HG03354 (cell line): ENCODE data around the gene MCM9.

ENCODE experiments used
- ATAC-seq: cut with Tn5 transposase; IDR thresholded peaks from one replicate; pipeline ENCODE4 v1.9.1; 2021; ENCODE audit warnings: mild to moderate bottlenecking; ENCODE audit not compliant: unreplicated experiment, poor library complexity, severe bottlenecking

Gene MCM9

DNA sequence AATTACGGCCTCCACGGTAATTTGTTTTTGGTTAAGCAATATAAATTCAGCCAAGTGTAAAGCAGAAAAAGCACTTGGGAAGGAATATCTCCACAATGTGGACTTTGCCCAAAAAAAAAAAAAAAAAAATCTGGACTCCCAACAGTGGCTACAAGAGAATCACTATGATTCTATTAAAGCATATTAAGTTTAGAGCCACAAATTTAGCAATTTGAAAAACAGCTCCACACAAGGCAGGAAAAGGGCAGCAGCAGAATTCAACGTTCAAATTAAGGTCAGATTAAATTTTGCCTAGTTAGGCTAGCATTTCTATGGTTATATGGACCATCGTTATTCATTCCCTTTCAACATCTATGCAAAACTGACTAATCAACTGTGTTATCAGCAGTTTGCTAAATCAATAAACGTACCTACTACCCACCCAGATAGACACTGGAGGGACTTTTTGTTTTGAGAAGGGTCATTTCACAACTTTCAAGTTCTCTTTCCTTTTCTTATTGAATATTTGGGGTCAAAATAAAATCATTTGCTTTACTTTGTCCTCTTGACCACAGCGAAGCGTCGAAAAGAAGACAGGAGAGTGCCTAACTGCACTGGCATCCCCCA lies 1.0 kb downstream of the MCM9 start:
- peak; percentile 3 for ATAC-seq

DNA sequence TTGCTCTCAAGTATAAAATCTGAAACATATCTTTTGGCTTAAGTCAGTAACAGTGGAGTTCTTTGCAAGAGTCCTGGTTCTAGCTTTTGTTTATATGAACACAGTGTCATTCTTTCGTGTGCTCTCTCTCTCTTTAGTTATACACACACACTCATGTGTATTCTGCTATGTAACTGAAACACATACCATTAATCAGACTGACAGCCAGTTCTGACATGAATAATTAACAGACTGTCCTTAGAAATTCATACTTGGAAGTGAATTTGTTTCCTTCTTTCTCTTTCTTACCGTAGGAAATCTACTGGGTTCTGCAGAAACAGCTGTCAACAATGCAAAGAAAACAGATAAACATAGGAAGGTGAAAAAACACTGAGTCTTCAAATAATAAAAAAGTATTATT lies 2.5 kb downstream of the MCM9 start:
- no peak for ATAC-seq

DNA sequence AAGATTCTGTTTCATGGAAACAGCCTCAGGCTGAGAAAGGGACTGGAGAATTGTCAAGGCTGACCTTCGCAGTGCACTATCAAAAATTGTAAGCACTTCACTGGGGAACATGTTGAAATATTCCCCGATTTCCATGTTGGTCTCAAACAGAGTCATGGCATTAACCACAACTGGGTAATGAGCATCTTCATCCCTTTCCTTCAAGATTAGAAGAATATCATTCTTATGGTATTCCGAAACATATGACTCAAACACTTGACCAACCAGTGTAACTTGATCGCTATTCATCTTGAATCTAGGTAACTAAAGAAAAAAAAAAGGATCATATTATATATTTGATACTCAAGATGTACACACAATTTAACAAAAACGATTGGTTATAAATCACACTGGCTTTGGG lies 3.5 kb downstream of the MCM9 start:
- no peak for ATAC-seq

DNA sequence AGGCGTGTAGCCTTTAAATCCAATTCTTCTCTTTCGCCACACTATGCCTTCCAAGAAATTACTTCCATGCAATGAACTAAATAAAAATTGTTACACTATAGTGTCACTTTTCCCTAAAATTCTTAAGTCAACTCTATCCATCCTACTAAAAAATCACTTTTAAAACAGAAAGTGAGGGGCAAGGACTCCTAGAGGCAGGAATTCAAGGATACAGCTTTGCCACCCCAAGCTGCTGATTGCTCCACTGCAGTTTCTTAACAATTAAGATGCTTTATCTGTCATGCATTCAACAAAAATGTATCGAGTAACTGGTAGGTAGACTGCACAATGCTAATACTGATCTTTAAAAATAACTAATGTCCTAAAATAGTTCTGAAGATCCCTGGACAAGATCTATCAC lies 4.3 kb downstream of the MCM9 start:
- ATAC-seq, result no peak

DNA sequence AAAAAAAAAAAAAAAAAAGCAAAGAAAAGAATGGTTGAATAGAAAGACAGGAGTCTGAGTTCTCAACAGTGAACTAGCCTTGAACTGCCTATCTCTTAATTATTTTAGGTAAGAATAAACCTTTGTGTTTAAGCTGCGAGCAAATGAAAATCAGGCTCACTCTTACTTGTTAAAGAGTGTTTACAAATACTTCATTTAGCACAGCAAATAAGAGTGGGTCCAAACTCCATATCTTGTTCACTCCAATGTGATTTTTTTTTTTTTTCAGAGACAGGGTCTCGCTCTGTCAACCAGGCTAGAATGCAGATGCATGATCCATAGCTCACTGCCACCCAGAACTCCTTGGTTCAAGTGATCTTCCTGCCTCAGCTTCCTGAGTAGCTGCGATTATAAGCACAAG lies 11.9 kb downstream of the MCM9 start:
- no peak for ATAC-seq

DNA sequence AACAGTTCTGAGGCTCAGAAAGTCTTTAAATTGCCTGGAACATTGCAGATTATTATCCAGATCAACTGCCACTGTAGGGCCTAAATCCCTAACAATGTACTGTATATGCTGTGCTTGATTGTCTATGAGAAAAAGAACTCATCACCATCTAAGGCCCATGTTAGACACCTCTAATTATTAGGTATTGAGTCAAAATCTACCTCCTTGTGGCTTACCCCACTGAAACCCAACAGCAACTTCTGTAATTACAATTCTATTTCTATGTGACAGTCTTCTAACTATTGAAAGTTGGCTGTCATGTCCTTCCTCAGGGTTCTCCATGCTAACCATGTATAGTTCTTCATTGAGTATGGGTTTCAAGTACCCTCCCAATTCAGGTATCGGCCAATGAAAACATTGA lies 13.9 kb downstream of the MCM9 start:
- ATAC-seq, result no peak

DNA sequence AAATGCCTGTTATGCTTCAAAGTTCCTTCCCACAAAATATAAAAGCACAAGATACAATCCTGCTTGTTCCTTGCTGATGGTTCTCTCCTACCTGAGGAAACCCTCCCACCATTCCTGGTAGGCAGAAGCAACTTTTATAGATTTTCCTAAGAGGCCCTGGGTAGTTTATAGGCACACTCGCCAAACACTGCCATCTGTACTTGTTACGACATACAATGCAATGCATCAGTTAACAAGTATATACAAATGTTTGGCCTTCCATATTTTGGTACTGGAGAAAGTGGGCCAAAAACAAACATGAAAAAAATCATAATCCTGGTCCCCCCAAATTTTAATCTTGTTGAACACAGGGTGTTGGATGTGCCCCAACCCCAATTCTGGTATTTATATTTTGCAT lies 16.6 kb downstream of the MCM9 start:
- ATAC-seq, result no peak

DNA sequence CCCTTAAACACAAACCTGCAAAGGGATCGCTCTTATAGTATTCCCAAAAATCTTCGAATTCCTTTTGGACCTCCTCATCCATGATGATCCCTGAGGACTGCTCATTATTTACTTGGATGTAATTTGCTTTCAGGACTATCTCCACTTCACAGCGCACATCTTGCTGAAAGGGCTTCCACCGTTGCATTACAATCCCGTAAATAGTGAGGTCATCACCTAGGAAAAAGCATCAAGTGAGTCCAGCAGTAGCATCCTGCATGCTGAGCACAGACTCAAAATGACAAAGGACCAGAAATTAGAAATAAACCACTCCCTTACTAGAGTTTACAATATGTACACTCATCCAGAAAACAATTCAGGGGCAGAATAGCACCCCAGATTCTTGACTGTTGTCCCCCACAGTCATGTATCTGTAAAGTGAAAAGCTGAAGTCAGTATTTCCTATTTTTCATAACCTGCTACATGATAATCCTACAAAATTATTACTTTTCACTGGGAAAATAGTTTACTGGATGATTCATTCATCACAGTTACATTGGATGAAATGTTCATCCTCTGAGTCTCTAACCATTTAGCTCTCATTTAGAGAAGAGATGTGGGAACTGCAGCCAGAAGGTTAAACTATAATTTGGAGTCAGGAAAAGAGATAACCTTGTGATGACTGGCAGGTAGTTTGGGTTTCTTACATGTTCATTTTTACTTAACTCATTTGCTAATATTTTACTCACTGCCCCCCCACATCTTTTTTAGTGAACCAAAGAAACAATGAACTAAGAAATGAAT lies 17.2 kb downstream of the MCM9 start:
- no peak for ATAC-seq

DNA sequence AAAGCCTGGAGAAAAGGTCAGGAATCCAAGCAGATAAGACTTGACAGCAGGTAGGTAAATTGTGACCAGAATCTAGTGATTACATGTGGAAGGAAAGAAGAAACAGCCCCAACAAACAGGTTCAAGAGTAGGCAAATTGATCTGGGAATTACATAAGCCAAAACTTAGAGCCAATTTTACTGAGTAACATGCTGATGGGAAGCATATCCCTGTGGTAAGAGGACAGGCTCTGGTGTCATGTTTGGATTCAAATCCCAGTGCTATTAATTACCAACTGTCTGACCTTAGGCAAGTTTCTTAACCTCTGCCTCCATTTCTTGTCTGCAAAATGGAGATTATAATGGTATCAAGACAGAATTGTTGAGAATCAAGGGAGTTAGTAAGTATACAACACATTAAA lies 20.4 kb downstream of the MCM9 start:
- no peak for ATAC-seq

DNA sequence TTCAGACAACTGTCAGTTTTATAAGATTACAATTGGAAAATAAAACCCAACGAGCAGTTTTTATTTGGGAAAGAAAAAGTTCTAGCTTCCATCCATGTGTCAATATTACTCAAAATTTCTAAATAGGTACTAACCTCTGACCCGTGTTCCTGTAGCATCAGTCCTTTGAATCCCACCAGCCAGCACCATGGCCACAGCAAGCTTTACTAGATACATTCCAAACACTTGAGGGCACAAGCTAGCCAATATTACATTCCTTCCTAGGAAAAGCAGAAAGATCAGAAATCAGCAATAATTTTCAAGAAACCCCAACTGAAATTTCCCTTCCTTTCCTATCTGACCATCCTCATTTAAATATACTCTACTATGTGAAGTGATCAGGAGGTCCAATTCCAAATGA lies 21.8 kb downstream of the MCM9 start:
- no peak for ATAC-seq

DNA sequence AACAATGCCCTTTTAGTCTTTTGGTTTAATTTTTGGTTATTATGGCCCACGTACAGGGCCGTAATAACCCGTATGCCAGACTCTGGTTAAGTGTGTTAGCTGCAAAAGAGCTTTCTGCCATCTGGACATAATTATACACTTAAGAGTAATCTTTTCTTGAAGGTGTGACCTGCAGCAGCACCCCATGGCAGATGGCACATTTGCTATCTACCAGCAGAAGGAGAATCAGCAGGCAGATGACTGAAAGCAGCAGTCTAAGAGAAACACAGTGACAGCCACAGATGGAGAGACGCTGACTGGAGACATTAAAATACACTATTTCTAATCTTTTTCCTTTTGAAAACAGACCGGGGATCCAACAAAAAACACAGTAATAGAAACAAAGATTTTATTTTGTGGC lies 22.3 kb downstream of the MCM9 start:
- ATAC-seq, result no peak

DNA sequence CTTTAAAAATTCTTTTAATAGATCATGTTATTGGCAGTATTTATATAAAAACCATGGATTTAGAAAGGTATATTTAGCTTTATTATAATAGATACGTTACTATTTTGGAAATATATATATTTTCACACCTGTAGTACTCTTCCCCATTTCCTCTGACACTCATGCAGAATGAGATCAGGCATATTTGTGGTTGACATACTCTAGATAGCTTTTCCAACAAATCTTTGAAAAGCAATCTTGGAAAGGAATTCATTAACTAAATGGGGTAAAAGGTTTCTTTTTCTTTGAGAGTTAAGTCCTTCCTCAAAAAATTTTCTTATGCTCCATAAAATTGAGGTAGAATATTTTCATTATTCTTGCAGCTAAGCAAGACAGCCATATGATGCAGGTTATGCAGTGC lies 26.5 kb downstream of the MCM9 start:
- ATAC-seq, result no peak

DNA sequence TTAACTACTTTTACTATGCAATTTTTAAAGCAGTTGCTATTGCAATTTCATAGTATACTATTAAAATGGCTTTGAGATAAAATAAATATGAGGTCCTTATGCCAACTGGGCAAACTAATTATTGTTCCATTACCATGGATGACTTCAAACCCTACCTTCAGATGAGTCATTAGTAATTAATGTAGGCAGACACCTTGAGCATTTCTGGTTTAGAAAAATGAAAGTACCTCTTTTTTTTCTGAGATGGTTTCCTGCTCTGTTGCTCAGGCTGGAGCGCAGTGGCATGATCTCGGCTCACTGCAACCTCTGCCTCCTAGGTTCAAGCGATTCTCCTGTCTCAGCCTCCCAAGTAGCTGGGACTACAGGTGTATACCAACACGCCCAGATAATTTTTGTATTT lies 29.1 kb downstream of the MCM9 start:
- no peak for ATAC-seq

DNA sequence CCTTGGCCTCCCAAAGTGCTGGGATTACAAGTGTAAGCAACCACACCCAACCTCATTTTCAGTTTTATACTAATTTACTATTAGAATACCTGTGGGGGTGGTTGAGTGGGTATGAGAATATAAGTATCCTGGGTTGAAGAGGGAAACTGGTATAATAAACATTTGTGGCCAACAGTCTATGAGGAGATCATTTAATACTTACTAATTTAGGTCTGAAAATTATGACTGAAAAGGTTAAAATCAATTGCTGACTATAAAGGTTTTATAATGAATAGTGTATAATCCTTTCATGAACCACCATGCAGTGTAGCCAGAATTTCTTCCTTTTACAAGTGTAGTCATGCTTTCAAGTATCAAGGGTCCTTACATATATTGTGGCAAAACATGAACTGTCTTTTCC lies 29.9 kb downstream of the MCM9 start:
- no peak for ATAC-seq

DNA sequence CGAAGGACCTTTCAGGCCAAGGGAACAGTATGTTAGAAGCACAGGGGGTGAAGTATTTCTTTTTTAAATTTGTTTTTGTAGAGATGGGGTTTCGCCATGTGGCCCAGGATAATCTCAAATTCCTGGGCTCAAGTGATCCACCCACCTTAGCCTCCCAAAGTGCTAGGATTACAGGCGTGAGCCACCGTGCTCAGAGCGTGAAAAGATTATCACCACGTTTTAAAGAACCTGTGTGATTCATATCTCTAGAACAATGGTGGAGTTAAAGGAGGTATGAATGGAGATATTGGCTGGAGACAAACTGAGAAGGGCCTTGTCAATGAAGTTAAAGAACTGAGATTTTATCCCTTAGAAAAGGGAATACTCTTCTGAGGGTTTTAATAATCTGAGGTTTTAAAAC lies 31.3 kb downstream of the MCM9 start:
- ATAC-seq, result no peak

DNA sequence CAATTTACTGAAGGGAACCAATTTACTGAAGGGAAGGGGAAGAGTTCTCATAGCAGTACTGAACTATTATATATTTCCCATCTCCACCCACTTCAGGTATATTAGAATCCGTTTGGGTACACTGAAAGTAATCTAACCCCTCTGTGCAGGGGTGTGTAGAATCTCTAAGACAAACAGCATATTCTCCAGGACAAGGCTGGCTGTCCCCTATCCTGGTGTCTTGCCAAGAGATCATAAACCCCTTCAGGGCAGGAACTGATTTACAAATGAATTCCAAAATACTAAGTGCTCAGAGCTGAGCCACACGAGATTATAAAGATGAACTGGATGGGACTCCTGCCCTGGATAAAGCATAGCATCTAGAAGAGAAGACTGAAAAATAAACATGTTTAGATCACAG lies 31.8 kb downstream of the MCM9 start:
- no peak for ATAC-seq

DNA sequence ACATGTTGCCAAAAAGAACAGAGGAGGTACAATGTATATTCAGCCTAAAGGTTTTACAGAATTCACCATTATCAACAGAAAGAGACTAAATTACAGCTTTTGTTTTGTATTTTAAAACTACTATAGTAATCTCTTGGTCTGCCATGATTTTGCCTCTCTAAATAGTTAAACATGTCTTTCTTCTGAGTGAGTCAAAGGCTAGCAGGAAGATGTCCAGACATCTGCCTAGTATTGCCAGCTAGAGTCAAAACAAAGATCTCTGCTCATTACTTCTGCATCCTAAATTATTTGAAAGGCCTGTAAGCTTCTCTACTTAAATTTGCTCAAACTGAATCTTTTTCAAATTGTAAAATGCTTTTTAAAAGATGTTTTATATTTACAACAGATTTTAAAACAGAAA lies 32.2 kb downstream of the MCM9 start:
- ATAC-seq, result no peak

DNA sequence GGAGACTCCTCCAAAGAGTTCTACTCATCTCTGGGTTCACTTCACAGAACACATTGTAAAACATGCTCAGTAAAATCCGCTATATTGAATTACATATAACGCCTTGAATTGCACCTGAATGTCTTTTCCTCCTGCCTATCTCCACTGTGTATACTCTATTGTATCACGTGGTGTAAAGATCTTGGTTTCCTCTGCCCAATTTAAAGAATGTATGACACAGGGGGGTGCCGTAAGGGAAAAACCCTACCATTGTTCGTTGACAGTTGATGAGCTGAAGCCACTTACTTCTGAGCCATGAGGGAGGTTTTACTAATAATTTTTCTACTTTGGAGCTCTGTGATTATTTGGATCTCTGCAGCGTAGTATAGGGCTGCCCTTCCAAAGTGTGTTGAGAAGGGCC lies 35.0 kb downstream of the MCM9 start:
- no peak for ATAC-seq

DNA sequence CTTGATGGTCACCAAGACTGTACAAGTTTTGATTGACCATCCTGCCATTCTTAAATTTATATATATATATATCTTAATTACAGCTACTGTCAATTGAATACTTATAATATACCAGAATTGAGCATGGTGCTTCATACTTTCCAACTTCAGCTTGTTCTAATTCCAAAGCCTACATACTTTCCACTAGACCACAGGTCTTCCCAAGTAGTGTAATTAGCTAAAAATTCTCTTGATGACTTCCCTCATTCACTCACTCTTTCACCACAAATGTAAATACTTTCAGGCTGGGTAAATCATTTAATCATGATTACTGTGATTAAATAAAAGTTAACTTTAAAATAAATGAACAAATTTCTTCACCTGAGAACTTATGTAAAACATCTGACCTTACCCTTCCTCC lies 37.6 kb downstream of the MCM9 start:
- no peak for ATAC-seq

DNA sequence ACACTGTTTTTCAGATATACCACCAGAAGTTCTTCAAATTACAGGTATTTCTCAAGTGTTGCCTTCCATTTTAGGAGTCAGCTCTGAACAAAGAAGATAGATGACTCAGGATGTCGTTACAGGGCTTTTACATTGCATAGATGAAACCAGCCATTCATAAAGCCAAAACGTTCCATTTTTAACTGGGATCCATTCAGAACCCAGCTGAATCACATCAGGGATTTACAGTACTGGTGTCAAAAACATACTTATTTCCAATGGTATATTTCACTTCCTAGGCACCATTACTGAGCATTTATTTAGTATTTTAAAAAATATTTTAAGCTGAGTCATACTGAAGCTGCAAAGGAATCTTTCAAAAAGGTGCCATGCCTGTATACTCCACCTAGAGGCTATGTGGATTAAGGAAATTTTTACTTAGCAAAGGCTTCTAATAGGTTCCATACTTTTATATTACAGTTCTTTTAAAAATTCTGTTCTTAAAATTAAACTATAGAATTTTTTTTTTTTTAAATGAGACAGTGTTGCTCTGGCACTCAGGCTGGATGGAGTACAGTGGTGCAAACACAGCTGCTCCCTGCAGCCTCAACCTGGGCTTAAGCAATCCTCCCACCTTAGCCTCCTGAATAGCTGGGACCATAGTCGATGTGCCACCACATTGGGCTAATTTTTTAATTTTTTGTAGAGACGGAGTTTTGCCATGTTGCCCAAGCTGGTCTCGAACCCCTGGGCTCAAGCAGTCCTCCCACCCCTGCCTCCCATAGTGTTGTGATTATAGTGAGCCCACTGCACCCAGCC lies 38.4 kb downstream of the MCM9 start:
- ATAC-seq, result peak; percentile 23

DNA sequence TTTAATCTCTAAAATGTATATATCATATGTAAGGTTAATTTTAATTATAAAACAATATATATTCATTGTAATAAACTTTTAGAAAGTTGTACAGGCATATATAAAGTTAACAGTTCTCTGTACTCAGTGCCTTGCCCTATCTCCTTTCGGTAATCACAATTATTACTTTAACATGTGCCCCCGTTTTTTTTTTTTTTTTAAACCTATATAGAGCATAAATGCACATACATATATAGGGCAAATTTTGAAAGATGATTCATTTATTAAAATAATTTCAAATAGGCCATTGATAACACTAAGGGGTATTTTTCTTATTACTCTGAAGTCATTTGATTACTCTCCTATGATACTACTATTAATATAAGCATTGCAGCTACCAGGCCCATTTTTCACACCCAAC lies 39.1 kb downstream of the MCM9 start:
- ATAC-seq, result no peak
